Stimulated activated CD8-positive, alpha-beta memory T cell treated with anti-CD3 and anti-CD28 coated beads, Interleukin-7, amount 100 ng/mL, for 24 hours (primary cell): ENCODE results near the gene CDKN2B-AS1.

Experiments
- DNase-seq: peaks from one replicate; pipeline ENCODE4 v3.0.0-alpha.2; 2020; ENCODE audit warnings: low read depth

Gene CDKN2B-AS1

DNA sequence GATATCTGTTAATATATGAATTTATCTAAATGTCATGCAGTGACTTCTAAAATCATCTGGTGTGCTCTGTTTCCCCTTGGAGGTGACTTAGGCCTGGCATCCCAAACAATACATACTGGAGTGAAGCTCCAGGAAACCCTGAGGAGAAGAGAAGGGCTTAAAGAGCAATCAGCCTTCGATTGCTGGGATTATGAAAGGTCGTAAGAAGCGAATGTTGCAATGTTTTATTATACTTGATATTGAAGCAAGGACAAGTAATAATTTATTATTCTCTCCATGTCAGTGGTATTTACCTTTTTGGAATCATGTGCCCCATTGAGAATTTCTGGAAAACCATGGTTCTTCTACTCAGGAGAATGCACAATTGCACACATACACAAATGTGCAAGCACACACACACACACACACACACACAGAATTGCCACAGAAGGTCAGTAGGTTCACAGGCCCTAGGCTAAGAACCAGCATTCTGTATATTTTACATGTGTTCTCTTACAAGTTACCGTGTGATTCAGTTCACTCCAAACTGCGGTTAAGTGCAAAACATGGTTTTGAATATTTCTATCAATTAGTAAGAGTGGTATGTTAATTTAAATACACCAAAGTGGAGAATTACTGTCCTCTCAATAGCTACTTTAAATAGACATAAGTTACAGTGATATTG, 93.6 kb downstream of the CDKN2B-AS1 start:
- DNase-seq: no peak

DNA sequence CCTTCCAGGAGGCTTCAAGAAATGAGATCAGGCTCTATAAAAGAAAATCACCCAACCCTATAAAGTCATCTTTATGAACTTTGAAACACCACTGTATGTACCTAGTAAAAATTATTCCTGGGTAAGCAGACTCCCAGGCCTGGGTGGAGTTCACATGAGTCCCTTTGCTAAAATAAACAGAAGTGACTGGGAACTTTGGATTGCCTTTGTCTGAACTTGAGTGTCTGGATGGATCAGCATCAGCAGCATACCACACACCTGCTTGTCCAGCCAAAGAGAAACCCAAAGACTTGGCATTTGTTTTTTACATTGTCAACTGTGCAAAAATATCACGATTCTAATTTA, 94.1 kb downstream of the CDKN2B-AS1 start:
- no peak for DNase-seq

DNA sequence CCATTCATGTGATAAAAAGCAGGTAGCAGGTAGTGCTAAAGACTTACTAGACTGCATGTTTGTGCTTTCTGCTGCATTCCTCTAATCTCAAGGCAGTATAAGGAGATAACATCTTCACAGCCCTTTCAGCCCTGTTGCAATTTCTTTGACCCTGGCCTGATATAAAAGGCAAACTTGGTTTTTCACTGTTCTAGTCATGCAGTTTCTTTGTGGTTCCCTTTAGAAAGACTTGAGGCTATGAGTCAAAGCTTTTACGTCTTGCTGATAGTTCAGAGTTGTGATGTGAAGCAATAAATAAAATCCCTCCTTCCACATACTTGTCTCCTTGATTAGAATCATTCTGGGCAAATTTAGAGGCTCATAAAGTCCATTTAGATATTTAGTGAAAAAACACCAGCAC, 103.1 kb downstream of the CDKN2B-AS1 start:
- no peak for DNase-seq

DNA sequence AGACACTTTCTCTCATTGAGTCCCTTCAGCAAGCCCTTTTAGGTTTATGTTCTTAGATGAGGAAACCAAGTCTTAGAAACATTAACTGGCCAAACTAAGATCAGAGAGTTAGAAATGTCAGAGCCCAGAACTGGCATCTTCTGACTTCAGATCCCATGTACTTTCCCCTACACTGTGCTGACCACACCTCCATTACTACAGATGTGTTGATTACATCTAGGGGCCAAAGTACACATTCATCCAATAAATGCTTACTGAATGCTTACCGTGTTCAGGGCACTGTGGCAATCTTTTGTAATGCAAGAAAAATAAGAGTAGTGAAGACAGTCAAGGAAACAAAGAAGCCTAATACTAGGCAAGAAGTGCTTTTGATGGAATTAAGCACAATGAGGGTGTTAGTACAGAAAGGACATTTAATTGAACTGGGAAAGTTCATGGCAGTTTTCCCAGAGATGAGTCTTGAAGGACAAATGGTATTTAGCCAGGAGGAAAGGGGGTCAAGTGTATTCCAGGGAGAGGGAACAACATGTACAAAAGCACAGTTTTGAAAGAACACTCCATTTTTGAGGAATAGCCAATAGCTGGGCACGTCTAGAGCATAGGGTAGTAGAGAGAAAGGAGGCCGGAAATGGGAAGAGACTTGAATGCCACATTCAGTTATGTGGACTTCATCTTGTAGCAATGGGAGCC, 104.2 kb downstream of the CDKN2B-AS1 start:
- DNase-seq: no peak

DNA sequence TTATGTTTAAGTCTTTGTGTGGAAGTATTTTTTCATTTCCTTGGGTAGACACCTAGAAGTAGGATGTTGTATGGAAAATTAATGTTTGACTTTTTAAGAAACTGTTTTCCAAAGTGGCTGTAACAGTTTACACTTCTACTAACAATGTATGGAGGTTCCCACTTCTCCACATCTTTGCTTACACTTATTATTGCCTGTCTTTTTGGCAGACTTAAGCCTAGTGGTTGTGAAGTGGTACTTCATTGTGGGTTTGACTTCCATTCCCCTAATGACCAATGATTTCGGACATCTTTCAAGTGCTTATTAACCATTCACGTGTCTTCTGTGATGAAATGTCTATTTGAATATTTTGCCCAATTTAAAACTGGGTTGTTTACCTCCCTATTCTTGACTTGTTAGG, 106.0 kb downstream of the CDKN2B-AS1 start:
- no peak for DNase-seq

DNA sequence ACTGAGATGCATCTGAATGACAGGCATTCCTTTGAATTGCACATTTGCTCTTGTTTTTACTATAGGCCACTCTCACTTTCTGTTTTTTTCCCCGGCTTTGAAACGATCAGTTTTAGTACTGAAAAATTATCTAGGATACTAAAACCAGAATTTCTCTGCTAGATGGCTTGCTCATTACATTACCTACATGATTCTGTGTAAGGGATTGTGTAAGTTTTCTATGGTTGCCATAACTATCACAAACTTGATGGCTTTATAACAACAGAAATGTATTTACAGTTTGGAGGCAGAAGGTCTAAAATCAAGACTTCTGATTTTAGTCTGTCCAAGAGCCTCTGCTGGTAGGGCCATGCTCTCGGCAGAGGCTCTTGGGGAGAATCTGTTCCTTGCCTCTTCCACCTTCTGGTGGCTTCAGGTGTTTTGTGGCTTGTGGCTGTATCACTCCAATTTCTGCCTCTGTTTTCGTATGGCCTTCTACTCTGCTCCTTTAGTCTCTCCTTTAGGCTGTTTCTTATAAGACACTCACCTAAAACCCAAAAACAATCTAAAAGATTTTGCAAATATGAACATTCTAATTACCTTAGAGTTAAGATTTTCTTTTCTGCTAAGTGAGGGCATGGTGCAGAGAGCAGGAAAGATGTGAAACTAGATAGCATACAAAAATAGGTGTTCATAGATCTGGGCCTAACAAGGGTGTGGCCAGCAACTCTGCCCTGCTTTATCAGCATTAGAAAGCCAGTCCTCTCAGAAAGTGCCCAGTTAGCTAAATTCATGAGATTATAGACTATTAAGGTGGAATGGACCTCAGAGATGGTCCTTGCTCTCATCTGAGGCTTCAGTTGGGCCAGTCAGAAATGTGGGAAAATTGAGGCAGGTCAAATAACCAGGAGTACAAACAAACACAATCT, 107.8 kb downstream of the CDKN2B-AS1 start:
- no peak for DNase-seq

DNA sequence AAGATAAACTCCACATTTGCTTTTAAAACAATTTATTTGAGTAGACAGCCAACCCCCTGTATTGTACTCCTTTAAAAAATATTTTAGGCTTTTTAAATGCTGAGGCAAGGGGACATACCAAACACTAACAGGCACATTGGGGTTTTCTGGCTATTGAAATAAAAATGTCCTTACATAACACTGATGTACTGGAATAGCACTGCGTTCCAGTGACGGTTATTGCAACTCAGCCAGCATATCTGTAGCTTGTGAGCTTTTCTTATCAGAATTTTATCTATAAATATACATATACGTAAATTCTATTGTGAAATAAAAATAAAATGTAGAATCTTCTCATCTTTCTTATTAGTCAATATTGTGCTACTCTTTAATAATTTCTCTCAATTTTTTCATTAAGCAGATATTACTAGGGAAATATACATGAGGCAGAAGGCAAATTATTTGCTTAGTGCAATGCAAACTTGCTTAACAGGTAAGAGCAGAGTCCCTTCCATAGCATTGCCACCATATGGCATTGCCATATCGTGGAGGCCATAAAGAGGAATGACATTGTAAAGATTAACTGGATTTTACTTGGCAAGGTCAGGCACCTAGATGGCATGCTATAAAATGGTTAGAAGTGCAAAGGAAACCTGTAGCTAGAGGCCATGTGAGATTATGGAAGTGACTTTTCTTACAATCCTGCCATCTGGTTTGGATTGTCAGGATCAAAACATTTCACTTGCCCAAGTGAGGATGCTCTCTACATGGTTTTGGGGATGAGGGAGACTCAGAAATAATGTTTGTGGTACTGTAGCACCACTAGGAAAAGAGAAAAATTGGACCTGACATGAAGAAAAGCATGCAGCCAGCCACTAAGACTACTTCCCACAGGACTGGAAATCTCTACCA, 109.3 kb downstream of the CDKN2B-AS1 start:
- DNase-seq: no peak

DNA sequence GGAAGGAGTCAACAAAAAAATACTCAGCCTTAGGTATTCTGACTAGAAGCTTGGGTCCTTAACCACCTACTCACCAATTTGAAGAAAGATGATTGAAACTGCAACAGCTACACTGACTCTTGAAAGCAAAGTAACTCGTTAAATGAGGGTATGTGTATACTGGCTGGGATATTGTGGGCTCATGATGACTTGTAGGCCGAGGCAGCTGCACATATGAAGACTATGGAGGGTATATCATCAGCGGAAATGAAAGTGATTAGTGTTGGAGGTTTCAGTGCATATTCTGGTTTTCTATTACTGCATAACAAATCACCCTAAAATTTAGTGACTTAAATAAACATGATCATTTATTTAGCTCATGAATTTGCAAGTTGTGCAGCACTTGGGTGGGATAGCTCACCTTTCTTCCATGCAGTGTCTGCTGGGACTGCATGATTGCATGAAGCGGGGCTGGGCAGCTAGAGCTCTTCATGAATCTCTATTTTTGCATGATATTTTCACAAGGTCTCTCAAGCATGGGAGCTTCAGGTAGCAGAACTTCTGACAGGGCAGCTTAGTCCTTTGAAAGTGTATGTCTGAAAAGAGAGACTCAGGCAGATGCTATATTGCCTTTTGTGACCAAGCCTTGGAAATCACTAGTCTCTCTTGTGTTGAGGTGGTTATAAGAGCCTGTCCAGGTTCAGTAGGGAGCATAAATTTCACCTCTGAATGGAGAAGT, 110.6 kb downstream of the CDKN2B-AS1 start:
- no peak for DNase-seq

DNA sequence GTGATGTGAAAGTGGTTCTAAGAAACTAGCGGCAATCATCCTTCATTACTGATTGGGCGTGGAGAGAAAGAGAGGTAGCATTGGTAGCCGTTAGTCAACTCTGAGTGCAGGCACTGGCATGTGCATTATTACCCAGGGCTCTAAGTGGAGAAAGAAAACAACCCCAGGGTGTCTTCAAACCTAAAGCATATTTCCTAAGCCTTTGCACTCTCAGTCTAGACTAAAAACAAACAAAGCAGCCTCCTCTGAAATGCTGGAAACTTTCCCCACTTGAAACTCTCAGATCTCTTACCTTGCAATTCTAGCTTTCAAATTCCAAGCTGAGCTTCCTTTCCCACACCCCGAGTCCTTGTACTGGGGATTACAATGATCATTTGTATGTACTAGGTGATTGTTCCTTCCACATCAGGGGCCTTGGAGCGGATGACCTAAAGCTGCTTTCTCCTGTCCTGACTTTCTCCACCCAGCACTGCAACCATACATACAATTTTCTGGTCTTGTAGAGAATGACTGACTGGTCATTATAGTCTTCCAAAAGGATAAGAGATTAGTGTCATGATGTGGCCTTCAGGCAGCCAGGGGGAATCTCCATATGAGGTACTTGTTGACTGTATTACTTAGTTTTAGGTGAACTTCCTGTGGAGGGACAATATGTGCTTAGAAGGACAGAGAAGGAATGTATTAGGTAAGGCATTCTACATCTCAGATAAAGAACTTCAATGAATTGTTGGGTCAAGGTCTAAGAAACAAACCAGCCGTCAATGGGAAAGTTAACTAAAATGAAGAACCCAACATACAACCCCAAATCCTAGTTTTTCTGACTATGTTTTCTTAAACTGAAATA, 112.8 kb downstream of the CDKN2B-AS1 start:
- DNase-seq: no peak

DNA sequence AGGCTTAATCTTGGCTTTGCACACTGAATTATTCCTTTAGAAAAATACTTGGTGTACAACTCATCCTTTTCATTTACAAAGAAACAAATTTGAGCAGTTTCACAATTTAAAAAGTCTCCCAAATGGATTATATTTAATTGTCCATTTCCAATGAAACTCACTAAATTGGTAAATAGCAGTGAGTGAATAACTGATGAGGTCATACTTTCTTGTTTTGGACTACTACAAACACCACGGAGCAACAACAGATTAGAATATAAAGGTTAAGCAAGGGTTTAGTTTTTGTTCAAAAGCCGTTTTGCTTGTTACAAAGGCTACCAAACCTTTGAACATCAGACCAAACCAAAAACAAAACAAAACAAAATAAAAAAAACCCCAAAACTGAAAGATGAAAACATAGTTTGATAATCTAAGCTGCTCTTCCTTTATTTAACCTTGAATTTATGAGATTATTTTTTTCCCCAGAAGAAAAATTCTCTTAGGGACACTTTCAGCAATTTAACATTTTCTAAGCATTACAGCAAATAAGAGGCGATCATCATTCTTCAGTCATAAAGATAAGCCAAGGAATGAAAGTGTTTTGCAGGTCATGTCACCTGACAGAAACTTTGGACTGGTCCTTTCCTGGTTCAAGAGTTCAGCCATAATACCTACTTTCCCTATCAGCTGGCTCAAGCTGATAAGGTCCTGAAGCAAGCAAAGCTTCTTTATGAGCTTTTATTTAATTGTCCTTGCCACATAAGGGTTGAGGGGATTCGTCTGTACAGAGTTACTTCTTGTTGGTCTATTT, 114.2 kb downstream of the CDKN2B-AS1 start:
- DNase-seq: no peak

DNA sequence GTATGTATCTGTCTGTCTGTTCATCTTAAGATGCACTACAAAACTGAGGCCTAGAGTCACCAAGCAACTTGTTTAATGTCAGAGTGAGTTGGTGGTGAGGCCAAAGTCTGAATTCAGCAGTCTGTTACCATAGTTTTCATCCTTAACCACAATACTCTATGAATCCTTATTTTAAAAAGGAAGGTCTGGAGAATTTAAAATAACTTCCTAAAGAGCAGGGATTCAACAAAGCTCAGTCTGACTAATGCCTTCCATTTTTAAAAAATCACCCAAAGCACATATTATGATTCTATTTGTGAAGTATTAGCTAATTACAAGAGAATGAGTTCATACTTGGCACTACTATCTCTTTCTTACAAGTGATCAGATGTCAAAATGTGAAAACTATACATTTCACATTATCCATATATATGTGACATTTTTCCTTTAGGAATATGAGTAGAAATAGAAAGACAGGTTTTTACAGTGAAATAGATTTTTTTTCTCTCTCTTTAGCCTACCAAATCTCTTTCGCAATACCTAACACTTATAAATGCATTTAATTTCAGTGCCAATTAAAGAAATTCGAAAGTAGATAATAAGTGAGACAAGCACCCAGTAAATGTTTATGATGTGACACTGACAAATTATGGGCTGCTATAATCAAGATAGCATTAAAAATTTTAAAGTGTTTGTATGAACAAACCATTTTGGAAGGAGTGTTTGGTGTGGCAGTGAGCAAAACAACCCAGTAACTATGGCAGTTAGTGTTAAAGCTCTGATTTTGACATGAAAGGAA, 116.8 kb downstream of the CDKN2B-AS1 start:
- DNase-seq: no peak

DNA sequence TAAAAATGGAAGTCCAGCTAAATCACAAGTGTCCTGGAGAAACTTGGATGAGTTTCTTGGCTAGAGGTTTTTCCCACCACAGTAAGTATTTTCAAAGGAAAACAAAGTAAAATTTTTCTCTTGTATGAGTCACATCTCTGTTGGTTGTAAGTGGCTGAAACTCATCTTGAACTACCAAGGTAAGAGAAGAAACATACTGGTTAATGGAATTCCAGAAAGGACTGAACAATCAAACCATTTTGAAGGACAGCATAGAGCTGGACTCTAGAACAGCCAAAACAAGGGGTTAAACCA, 117.3 kb downstream of the CDKN2B-AS1 start:
- DNase-seq: no peak

DNA sequence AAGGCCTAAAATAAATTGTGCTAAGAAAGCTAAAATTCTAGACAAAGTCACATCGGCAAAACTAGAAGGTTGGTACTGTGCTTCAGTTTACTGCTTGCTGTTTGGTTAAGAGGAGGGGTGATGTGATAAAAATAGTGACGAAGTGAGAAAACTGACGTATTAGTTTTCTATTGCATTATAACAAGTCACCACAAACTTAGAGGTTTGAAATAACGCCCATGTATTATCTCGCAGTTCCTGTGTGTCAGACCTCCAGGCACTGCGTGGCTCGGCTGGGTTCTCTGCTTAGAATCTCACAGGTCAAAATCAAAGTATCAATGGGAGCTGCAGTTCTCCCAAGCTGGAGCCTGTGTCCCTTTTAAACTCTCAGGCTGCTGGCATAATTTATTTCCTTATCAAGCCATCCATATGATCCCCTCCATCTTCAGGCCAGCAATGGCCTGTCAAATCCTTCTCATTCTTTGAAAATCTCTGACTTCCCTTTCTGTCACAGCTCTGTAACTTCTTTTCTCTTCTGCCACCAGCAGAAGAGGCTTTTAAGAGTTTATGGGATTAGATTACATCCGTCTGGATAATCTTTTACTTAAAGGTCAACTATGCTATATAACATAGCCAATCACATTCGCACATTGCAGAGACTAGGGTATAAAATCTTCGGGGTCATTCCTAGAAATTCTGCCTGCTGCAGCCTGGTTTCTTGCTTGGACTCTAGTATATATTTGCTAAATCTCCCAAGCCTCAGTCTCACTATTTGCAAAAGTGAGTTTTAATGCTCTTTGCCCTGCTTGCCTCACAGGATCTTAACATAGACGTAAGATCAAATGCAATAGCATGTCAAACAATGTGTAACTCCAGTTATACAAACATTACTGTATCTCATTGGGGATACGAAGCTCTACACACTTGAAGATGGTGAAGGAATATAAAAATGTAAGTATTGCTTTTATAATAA, 118.6 kb downstream of the CDKN2B-AS1 start:
- DNase-seq: no peak

DNA sequence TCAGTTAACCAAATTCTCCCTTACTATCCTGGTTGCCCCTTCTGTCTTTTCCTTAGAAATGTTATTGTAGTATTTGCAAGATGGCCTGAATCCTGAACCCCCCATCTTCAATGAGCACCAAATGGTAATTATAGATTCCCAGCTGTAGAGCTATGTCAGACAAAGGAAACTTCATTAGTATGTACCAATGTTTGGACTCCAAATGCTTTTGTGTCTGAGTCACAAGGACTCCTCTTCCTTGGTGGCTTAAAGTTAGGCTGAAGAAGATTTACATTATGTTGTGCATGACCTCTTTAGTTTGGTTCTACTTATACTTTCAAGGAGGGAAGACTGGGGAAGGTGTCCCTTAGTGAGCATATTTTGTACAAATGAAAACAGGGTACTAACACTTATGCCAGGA, 120.4 kb downstream of the CDKN2B-AS1 start:
- no peak for DNase-seq

DNA sequence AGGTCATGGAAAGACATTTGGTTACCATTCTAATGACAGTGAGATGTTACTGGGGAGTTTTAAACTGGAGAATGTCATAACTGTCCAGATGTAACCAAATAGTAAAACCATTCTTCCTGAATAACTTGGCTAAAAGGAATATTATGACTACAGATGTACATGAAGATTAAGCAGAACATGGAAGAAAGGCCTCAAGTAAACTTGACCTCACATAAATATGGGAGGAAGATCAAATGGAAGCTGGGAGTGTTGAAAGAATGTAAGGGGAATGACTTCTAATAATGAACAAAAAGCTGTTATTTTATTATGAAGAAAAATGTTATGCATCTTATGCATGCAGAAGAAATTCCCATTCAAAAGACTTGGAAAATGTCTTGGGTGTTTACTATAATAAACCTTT, 122.2 kb downstream of the CDKN2B-AS1 start:
- DNase-seq: no peak

DNA sequence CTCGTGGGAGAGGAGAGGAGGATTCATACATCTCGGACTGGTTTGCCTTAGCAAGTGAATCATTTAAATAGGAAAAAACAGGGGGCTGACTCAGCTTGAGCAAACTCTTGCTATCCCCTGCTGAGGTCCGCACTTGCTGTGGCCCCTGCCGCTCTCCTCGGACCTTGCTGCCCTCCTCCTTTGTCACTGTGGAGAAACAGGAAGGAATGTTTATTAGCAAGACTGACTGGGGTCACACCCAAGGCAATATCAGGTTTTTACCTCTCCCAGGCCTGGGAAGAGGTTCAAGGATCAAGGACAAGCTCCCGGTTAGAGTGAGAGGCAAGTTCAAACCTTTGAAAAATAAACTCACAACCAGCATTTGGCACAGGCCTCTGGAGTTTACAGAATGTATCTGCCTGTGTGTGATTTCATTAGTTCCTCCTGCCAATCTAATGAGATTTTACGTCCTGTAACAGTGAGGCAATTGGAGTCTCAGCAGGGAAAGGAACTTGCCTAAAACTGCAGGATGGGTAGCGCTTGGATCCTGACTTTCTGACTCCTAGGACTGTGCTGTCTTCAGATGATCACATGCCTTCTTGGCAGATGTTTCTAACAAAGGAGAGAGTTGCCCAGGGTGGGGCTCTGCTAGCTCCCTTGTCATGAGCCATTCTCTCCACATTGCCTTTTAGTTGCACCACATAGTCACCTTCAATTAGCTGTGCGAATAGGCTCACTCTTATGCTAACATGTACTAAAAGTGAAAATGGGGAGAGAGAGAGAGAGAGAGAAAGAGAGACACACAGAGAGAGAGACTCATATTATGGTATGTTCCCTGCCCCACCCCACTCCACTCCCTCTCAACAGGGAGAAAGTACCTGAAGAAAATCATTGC, 123.2 kb downstream of the CDKN2B-AS1 start:
- DNase-seq: no peak
